NCI-H2171 treated with DMSO at 0.1 percent for 48 hours (cell line): Measurements from ENCODE around the gene DCPS.
"Not testable (repeated sequence)": the region's sequence is repeated elsewhere in the genome, so short reads cannot be mapped to it uniquely, and the experiment has no call there.

Source experiments
- DNase-seq: peaks from one replicate; lab custom pipeline; 2025; lab: John Stamatoyannopoulos, UW

Gene DCPS

GRCh38 chr11:126288237-126288636, 15.6 kb upstream of the DCPS start:
- DNase-seq, result no peak

- no peak for DNase-seq
These were observed 13.0 kb upstream of the DCPS start for GRCh38 chr11:126290887-126291286.

GRCh38 chr11:126293726-126294125, 10.1 kb upstream of the DCPS start:
- DNase-seq, result no peak

GRCh38 chr11:126297004-126297403, 6.9 kb upstream of the DCPS start:
- DNase-seq, result no peak

GRCh38 chr11:126304457-126305075, 706 bp downstream of the DCPS start:
- DNase-seq, result no peak

GRCh38 chr11:126305699-126306098, 1.8 kb downstream of the DCPS start:
- DNase-seq, result no peak

GRCh38 chr11:126307706-126308105, 3.8 kb downstream of the DCPS start:
- no peak for DNase-seq

GRCh38 chr11:126308271-126308671, 4.4 kb downstream of the DCPS start:
- DNase-seq, result no peak

GRCh38 chr11:126308771-126309170, 4.9 kb downstream of the DCPS start:
- DNase-seq, result not testable (repeated sequence)

GRCh38 chr11:126310200-126310991, 6.5 kb downstream of the DCPS start:
- DNase-seq, result peak; percentile 3

- no peak for DNase-seq
These were observed 7.1 kb downstream of the DCPS start for GRCh38 chr11:126310992-126311310.

- DNase-seq, result no peak
These were observed 7.8 kb downstream of the DCPS start for GRCh38 chr11:126311401-126312291.

- no peak for DNase-seq
These were observed 9.1 kb downstream of the DCPS start for GRCh38 chr11:126312961-126313360.

GRCh38 chr11:126313826-126314225, 10.0 kb downstream of the DCPS start:
- no peak for DNase-seq

- no peak for DNase-seq
These were observed 13.5 kb downstream of the DCPS start for GRCh38 chr11:126317432-126317755.

- no peak for DNase-seq
These were observed 14.1 kb downstream of the DCPS start for GRCh38 chr11:126317756-126318573.

- DNase-seq, result peak; percentile 46
These were observed 14.9 kb downstream of the DCPS start for GRCh38 chr11:126318574-126319373.

GRCh38 chr11:126319374-126319740, 15.5 kb downstream of the DCPS start:
- DNase-seq, result no peak

GRCh38 chr11:126322996-126323395, 19.1 kb downstream of the DCPS start:
- DNase-seq, result no peak

GRCh38 chr11:126327281-126328000, 23.6 kb downstream of the DCPS start:
- DNase-seq, result no peak

- DNase-seq, result no peak
These were observed 24.1 kb downstream of the DCPS start for GRCh38 chr11:126328001-126328390.
